Prostate gland (tissue), 2 donors: ENCODE measurements around the gene POLA1. TPM values are rescaled to one million over a fixed set of nuclear protein-coding genes. Genes with fewer than 3 reads are reported as not detected.

Experiments used
- DNase-seq: peaks from one replicate; pipeline ENCODE4 v3.0.0-alpha.2; 2019; ENCODE audit warnings: low spot score
- H3K27ac ChIP-seq, 2 donors: fragments of 200-600 bp; sonication (generic); 2 replicates each; pipeline ENCODE4 v1.5.1; 2017 to 2019
- H3K27me3 ChIP-seq: fragments of 200-600 bp; sonication (generic); replicated peaks from 2 replicates; pipeline ENCODE4 v1.5.1; 2019; ENCODE audit not compliant: insufficient read depth
- H3K36me3 ChIP-seq, 2 donors: fragments of 200-600 bp; sonication (generic); 1 replicate in 1 of 2; 2 replicates in 1 of 2; pipeline versions ENCODE4 v1.5.1 to v1.8.1; 2017 to 2019
- H3K4me1 ChIP-seq: fragments of 200-600 bp; sonication (generic); replicated peaks from 2 replicates; pipeline ENCODE4 v1.5.1; 2019
- H3K4me3 ChIP-seq, 2 donors: fragments of 200-600 bp; sonication (generic); 2 replicates each; pipeline ENCODE4 v1.5.1; 2017 to 2019
- H3K9me3 ChIP-seq: fragments of 200-600 bp; sonication (generic); 2 replicates; pipeline ENCODE4 v1.5.1; 2017
- POLR2A ChIP-seq: fragments of 450-650 bp; IDR thresholded peaks from one replicate; pipeline ENCODE4 v1.6.1; 2016; ENCODE audit warnings: antibody characterized with exemption, mild to moderate bottlenecking
- POLR2AphosphoS5 ChIP-seq: sonication (generic); formaldehyde crosslinking; IDR thresholded peaks from one replicate; pipeline ENCODE4 v1.6.1; 2017; ENCODE audit warnings: antibody characterized with exemption
- WGBS: methylation state at CpG from one replicate; pipeline ENCODE4 v1.1.5; 2018; 5-methylcytosine and 5-hydroxymethylcytosine counted together
- intact Hi-C: fragments of 100-400 bp; cut with DNase I; formaldehyde crosslinking; loops from one replicate; pipeline ENCODE4 v1.14.2; 2022
- total RNA-seq, 2 donors: library from RNA; depleted of rRNA; stranded (reverse); fragments of >200 nt; gene quantifications; one replicate each; pipeline ENCODE4 v1.1.0, GENCODE V29; 2016
- TF ChIP-seq, protein P1 (sequence below), 4 experiments: fragments of 200-600 bp in 2 of 4; fragments of 450-650 bp in 2 of 4; sonication (generic) in 2 of 4; IDR thresholded peaks; 1 replicate in 3 of 4; 2 replicates in 1 of 4; pipeline ENCODE4 v1.5.1; 2016 to 2019; ENCODE audit warnings: antibody characterized with exemption in 4 of 4, mild to moderate bottlenecking in 2 of 4, moderate library complexity in 2 of 4

Gene POLA1
- total RNA-seq, 2 donors from 2014 or later = 11.9 to 12.2 TPM

DNA sequence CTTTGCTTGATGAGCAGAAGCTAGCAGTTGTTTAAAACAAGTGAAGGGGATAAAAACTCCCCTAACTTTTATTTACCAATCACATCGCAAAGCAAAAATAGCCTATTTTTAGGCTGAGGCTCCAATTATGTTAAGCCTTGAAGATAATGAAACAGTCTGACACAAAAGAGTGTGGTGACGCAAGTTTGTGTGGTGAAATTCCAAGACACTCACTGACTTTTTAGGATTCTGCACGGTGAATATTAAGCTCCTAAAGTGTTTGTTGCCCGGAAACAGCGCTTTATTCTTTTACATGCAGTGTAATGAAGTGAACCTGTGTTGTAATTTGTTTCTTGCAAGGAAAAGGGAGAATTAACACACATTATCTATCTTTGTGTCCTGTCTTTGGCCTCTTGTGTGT is 74.8 kb downstream of the POLA1 start:
- H3K4me3 ChIP-seq = no peak overlapping the region
- WGBS = 97% methylated on average over 5 of the region's 5 CpGs
- no peaks in the 10 kb centered on the region for H3K36me3 ChIP-seq
- DNase-seq = no peak
- H3K4me1 ChIP-seq = no peaks in the 10 kb centered on the region
- no peak overlapping the region for H3K27ac ChIP-seq
- H3K27me3 ChIP-seq = no peaks in the 10 kb centered on the region
- no peaks in the 10 kb centered on the region for H3K9me3 ChIP-seq
- TF ChIP-seq POLR2A (no peak), POLR2AphosphoS5 (no peak)
- TF ChIP-seq, protein P1, sequence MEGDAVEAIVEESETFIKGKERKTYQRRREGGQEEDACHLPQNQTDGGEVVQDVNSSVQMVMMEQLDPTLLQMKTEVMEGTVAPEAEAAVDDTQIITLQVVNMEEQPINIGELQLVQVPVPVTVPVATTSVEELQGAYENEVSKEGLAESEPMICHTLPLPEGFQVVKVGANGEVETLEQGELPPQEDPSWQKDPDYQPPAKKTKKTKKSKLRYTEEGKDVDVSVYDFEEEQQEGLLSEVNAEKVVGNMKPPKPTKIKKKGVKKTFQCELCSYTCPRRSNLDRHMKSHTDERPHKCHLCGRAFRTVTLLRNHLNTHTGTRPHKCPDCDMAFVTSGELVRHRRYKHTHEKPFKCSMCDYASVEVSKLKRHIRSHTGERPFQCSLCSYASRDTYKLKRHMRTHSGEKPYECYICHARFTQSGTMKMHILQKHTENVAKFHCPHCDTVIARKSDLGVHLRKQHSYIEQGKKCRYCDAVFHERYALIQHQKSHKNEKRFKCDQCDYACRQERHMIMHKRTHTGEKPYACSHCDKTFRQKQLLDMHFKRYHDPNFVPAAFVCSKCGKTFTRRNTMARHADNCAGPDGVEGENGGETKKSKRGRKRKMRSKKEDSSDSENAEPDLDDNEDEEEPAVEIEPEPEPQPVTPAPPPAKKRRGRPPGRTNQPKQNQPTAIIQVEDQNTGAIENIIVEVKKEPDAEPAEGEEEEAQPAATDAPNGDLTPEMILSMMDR (IDR thresholded peaks at IDR 0.05) = no peak
- intact Hi-C loops = no loop called here

DNA sequence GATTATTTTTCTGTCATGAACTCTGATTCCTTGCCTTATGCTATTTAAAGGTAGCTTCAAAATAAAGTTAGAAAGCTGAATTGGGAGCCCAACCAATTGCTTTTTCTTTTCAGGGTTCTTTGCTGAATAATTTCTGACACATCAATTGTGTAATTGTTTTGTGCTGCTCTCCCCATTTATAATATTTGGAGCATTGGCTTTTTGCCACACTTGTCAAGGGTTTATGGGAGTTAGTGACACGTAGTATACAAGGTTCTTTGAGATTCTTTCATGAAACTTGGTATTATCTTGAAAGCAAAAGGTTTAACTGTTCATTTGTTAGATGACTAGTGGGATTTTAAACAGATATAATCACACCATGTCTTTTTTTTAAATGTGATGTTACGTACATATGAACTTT is 80.9 kb downstream of the POLA1 start:
- DNase-seq = no peak
- H3K27ac ChIP-seq = no peak overlapping the region
- H3K27me3 ChIP-seq = no peaks in the 10 kb centered on the region
- WGBS = 39% methylated on average over 2 of the region's 2 CpGs
- intact Hi-C loops = no loop called here
- no peaks in the 10 kb centered on the region for H3K36me3 ChIP-seq
- H3K4me1 ChIP-seq = no peaks in the 10 kb centered on the region
- no peak for TF ChIP-seq POLR2AphosphoS5
- H3K4me3 ChIP-seq = no peak overlapping the region
- H3K9me3 ChIP-seq = no peaks in the 10 kb centered on the region

DNA sequence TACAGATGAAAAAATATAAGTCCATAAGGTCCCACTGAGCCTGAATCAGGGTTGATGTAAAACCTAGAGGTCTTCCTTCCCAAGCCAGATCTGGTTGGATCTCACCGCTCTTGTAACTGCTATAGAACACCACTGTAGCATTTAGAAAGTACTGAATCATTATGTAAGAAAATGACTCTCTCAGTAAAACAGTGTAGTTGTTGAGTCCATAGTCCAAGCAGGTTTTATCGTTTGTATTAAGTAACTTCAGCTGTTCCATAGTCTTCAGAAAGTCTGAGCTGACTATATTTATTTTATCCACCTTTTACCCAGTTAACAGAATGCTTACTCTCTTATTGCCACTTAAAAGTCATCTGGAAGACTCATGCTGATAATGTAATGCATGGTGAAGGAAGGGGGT is 82.2 kb downstream of the POLA1 start:
- no peaks in the 10 kb centered on the region for H3K4me1 ChIP-seq
- H3K4me3 ChIP-seq = no peak overlapping the region
- H3K27me3 ChIP-seq = no peaks in the 10 kb centered on the region
- 92% methylated on average over 2 of the region's 2 CpGs for WGBS
- intact Hi-C loops = no loop called here
- H3K9me3 ChIP-seq = no peaks in the 10 kb centered on the region
- TF ChIP-seq, protein P1 (IDR thresholded peaks at IDR 0.05) = no peak
- TF ChIP-seq POLR2AphosphoS5 (no peak), POLR2A (no peak)
- no peak for DNase-seq
- H3K27ac ChIP-seq = no peak overlapping the region
- H3K36me3 ChIP-seq = no peaks in the 10 kb centered on the region

DNA sequence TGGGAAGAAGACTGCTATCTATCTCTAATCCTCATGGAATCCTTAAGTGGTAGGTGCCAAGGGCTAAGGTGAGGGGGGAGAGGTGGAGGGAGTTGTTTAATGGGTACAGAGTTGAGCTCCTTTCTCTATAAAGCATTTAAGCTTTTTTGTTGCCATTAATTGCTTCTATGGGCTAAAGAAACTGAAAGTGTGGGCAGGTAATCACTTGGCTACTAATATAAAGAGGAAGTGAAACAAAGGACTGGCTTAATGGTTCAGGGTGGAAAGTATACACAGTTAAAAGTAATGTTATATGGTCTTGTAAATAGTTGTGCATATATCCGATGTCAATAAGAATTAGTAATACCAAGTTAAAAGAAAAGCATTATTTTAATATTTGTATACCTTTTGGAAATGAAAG is 83.9 kb downstream of the POLA1 start:
- Histone ChIP-seq H3K27me3 (no peaks in the 10 kb centered on the region), H3K9me3 (no peaks in the 10 kb centered on the region), H3K4me3 (no peak overlapping the region), H3K36me3 (no peaks in the 10 kb centered on the region), H3K27ac (no peak overlapping the region), H3K4me1 (no peaks in the 10 kb centered on the region)
- intact Hi-C loops = no loop called here
- WGBS = 58% methylated on average over 1 of the region's 1 CpG
- no peak for TF ChIP-seq POLR2AphosphoS5
- TF ChIP-seq POLR2A = no peak
- TF ChIP-seq, protein P1 (IDR thresholded peaks at IDR 0.05) = no peak
- no peak for DNase-seq

DNA sequence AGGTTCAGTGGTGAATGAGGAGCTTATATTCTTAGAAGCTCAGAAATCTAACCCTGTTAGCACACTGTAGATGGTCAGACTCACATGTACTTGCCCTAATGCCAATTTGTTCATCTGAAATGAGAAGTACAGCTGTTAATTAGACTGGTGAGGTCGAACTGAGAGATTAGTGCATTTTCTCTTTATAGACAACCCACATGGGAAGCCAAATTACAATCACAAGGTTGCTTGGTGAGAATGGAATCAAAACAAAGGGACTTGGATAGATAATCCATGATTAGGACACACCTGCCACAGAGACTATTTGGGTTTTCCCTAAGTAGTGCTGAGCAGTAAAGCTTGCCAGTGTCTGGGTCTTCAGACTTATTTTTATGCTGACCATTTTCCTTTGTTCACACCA is 88.3 kb downstream of the POLA1 start:
- no peaks in the 10 kb centered on the region for H3K27me3 ChIP-seq
- no peaks in the 10 kb centered on the region for H3K4me1 ChIP-seq
- 82% methylated on average over 1 of the region's 1 CpG for WGBS
- intact Hi-C loops = no loop called here
- no peaks in the 10 kb centered on the region for H3K36me3 ChIP-seq
- TF ChIP-seq POLR2AphosphoS5 (no peak), POLR2A (no peak)
- TF ChIP-seq, protein P1 (IDR thresholded peaks at IDR 0.05) = no peak
- H3K27ac ChIP-seq = no peak overlapping the region
- no peaks in the 10 kb centered on the region for H3K9me3 ChIP-seq
- no peak overlapping the region for H3K4me3 ChIP-seq
- DNase-seq = no peak
